HG03108 (cell line): ENCODE data around the gene QDPR.

ENCODE experiments used
- ATAC-seq: cut with Tn5 transposase; IDR thresholded peaks from one replicate; pipeline ENCODE4 v1.9.1; 2021; ENCODE audit warnings: moderate library complexity; ENCODE audit not compliant: unreplicated experiment

QDPR gene

DNA sequence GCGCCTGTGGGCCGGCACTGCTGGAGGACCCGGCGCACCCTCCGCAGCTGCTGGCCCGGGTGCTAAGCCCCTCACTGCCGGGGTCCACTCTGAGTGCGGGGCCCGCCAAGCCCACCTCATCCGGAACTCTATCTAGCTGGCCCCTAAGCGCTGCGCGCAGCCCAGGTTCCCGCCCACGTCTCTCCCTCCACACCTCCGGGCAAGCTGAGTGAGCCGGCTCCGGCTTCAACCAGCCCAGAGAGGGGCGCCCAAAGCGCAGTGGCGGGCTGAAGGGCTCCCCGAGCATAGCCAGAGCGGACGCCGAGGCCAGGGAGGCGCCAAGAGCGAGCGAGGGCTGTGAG is 75.2 kb downstream of the QDPR start:
- no peak for ATAC-seq
